CD4-positive, alpha-beta T cell treated with Interleukin-21 for 1 hour (primary cell): ENCODE data around the gene ARHGAP21.
"Not testable (repeated sequence)": the region's sequence is repeated elsewhere in the genome, so short reads cannot be mapped to it uniquely, and the experiment has no call there.

ENCODE experiments used
- DNase-seq: peaks from one replicate; pipeline ENCODE4 v3.0.0-alpha.2; 2020

Gene ARHGAP21

DNA sequence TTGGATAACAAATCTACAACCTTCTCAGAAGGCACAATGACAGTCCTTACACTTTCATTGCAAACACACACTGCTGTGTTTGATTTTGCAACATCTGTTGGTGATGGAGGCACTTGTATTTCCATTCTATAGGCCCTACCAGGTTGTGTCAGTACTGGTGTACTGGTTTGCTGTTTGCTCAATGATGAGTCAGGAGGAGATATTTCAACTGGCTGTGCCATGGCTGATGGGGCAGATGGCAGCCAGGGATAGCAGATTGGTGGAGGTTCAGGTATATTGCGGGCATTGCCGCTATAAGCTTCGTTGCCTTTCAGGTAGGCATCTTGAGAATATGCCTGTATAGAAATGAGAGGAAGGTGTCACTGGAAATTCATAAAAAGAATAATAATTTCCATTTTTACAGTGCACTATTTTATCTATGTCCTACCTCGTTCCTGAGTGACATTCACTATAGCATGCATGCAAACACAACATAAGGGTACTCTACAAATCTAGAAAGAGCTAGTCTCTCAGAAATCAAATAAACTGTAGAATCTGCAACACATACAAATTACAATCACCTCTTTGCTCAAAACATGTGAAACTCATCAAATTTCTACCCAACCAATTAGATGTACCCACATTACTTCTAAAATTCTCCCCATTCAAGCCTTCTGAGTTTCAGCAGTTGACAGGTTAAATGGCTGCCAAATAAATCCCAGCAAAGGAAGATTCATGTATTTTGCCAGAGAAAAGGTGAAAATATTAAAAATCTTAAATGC lies 102.5 kb downstream of the ARHGAP21 start:
- DNase-seq = not testable (repeated sequence)

- not testable (repeated sequence) for DNase-seq
Observed at GRCh38 chr10:24619994-24620310, 103.7 kb downstream of the ARHGAP21 start.

GRCh38 chr10:24619291-24619993 lies 104.2 kb downstream of the ARHGAP21 start:
- DNase-seq = not testable (repeated sequence)

DNA sequence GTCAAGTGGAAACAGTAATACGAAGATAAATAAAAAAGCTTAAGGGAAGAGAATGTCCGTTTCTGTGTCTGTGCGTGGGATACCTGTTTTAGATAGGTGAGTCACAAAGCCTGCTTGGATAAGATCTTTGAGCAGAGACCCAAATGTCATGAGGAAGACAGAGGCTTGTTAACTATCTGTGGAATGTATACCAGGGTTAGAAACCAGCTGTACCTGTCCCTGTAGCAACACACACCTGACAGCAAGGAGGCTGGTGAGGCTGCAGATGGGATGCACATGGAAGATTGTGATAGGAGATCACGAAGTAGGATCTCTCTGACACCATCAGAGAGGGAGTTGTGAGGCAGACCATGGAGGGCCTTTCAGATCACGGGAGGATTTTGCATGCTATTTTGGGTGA lies 105.3 kb downstream of the ARHGAP21 start:
- no peak for DNase-seq

DNA sequence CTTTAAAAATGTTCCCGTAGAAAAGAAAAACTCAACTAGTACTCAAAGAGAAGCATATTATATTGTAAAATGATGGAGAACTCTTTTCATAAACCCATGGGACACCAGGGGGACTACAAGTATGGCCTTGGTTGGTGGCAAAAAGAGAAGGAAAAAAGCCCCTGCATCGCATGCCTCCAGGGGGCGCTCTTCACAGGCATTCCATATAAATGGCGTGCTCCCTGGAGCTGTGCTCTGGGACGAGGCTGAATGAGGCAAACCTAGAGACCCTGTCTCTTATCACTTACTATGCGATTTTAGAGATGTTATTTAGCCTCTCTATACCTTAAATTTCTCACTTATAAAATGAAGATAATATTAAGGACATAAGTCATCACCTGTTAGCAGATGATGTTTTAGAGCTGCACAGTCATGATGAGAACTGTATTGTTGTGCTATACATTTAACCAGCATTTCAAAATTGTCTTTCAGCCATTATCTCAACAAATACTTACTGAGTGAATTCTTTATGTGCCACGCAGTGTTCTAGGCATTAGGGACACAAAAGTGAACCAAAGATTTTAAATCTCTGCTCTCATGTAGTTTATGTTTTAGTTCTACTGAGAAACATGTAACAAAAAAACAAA lies 105.8 kb downstream of the ARHGAP21 start:
- DNase-seq = peak; percentile 41

GRCh38 chr10:24616536-24616935 lies 107.2 kb downstream of the ARHGAP21 start:
- no peak for DNase-seq

DNA sequence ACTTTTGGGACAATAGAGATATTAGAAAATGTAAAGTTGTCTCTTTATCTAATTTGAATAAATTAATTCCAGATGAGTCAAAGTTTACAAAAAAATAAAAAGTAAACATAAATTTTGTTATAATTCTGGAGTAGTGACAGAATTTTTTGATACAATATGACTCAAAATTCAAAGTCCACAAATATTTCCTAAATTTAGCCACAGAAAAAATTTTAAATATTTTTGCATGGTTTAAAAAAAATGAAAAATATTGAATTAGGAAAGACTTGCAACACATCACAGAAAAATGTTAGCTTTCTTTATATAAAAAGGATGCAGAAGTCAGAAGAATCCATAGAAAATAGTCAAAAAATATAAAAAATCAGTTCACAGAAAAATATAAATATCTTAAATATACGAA lies 117.7 kb downstream of the ARHGAP21 start:
- no peak for DNase-seq

GRCh38 chr10:24605141-24605540 lies 118.5 kb downstream of the ARHGAP21 start:
- DNase-seq = no peak

DNA sequence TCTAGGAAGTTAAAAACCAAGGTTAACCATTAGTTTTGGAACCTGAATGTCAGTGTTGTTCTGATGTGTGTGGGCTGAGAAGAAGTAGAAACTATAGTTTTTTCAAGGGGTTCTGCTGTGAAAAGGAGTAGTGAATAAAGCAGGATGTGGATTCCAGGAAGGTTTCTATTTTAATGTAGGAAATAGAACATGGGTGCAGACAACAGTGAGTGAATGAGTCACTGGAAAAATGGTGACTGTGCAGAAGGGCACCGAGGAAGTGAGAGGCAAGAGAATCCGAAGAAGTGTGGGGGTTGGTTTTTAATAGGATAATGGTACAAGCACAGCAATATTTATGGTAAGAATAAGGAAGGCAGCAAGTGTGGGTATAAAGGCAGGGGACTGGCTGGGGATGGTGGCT lies 120.4 kb downstream of the ARHGAP21 start:
- no peak for DNase-seq

- DNase-seq = no peak
Observed at GRCh38 chr10:24597961-24598360, 125.7 kb downstream of the ARHGAP21 start.

DNA sequence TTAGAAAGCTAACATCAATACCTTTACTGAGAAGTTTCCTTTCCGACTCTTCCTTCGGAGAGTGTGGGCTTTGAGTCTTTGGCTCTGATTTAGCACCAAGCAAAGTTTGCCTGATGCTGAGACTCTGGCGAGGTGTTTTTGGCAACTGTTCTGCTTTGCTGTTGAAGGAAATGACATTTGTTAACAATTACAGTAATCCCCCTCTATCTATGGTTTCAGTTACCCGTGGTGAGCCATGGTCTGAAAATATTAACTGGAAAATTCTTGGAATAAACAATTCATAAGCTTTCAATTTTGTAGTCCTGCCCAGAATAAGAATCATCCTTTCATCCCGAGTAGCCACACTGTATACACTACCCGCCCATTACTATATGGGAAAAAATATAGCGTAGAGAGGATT lies 126.3 kb downstream of the ARHGAP21 start:
- DNase-seq = no peak

- no peak for DNase-seq
Observed at GRCh38 chr10:24596217-24596930, 127.3 kb downstream of the ARHGAP21 start.

GRCh38 chr10:24590697-24591457 lies 132.8 kb downstream of the ARHGAP21 start:
- no peak for DNase-seq

GRCh38 chr10:24589265-24589664 lies 134.4 kb downstream of the ARHGAP21 start:
- no peak for DNase-seq

GRCh38 chr10:24579906-24580305 lies 143.8 kb downstream of the ARHGAP21 start:
- no peak for DNase-seq

GRCh38 chr10:24579448-24579847 lies 144.2 kb downstream of the ARHGAP21 start:
- DNase-seq = no peak

GRCh38 chr10:24575481-24576002 lies 148.1 kb downstream of the ARHGAP21 start:
- DNase-seq = no peak

GRCh38 chr10:24574578-24575155 lies 149.0 kb downstream of the ARHGAP21 start:
- DNase-seq = no peak

GRCh38 chr10:24574161-24574560 lies 149.5 kb downstream of the ARHGAP21 start:
- no peak for DNase-seq

GRCh38 chr10:24571870-24572450 lies 151.7 kb downstream of the ARHGAP21 start:
- DNase-seq = no peak

DNA sequence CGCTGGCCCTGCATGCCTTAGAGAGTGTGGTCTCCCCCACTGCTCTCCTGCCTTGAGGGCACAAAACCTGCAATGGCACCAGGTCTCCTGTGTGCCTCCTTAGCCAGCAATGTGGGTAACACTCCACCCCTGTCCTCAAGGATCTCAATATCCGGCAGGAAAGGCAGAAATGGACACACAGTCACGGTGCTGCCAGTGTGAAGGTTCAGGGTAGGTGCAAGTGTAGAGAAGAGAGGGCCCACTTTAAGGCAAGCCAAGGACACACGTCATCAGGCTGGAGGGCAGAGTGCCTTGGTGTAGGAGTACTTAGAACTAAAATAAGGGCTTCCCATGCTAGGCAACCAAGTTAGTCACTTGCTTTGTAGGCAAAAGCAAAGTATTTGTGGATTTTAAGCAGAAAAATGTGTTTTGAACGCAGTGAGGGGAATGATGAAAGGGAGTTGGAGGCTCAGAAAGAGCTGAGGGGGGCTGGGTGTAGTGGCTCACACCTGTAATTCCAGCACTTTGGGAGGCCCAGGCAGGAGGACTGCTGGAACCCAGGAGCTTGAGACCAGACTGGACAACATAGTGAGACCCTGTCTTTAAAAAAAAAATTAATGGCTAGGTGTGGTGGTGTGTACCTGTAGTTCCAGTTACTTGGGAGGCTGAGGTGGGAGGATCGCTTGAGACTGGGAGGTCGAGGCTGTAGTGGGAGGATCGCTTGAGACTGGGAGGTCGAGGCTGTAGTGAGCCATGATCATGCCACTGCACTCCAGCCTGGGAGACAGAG lies 152.8 kb downstream of the ARHGAP21 start:
- no peak for DNase-seq
